GM21367 (cell line): ENCODE data around the gene BPI.
"Not testable (repeated sequence)": the region's sequence is repeated elsewhere in the genome, so short reads cannot be mapped to it uniquely, and the experiment has no call there.

Experiments used
- ATAC-seq: cut with Tn5 transposase; IDR thresholded peaks from one replicate; pipeline ENCODE4 v1.9.1; 2021; ENCODE audit not compliant: unreplicated experiment

The BPI gene

DNA sequence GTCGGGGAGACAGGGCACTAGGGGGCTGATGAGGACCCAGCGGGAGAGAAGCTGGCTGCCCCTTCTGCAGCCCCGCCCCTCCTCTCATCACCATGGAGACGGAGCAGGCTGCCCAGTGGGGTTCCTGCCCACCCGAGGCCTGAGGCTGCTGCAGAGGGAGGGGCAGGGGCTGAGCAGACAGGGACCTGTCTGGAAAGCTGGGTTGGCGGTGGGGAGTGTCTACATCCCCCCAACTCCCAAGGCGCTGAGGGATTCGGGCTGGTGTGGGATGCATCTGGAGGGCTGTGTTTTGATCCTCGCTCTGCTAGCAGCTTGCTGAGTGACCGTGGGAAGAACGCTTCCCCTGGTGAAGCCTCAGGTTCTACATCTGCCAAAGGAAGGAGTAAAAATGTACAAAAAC is 1.2 kb upstream of the BPI start:
- no peak for ATAC-seq

DNA sequence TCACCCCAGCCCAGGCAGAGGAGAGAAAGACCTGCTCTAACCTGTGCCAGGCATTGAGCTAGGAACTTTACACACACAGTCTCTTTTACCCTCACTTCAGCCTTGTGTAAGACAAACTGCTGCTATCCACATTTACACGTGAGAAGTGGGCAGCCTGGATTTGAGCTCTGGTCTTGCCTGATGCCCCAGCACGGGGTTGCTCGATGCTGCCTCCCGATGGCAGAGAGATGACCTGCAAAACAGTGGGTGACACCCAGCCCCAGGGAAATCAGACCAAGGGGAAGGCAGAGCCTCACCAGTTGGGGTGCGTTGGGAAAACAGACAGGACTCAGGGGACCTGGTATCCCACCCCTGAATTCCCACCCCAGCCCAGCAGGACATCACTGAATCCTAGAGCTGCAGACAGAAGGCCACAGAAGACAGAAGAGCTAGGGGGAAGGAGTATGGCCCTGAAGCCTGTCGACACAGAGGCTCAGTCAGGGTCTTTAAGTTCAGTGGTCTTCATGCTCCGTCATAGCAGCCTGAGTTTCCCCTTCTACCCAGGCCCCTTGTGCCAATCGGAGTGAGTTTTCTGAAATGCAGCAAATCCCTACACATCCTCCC is 990 bp downstream of the BPI start:
- no peak for ATAC-seq

DNA sequence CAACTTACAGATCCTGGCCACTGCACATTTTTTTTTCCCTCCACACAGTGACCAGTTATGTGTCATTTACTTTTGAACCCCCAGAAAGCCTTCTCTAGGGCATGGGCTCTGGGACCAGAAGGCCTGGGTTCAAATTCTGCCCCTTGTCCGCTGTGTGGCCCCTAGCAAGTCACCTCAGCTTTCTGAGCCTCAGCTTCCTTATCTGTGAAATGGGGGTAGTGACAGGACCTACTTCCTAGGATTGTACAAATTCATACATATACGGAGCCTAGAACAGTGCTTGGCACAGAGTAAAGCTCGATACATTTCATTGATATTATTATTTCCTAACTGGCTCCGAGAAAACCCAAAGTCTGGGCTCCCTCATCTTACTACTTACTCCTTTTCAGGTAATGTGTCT is 1.6 kb downstream of the BPI start:
- no peak for ATAC-seq

DNA sequence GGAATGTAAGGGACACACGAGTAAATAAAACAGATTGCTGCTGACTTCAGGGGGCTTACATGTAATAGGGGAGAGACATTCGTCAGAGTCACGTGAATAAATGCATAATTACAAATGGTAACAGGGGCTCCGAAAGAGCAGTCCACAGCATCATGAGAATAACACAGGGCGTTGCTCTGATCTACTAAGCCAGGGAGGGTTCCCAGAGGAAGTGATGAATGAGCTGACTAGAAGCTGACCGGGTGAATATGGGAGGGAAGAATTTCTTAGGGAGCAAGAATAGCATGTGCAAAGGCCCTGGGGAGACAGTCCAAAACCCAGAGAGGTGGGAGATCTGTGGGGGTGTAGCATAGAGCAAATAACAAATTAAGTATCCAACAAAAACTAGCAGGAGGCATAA is 2.4 kb downstream of the BPI start:
- no peak for ATAC-seq

DNA sequence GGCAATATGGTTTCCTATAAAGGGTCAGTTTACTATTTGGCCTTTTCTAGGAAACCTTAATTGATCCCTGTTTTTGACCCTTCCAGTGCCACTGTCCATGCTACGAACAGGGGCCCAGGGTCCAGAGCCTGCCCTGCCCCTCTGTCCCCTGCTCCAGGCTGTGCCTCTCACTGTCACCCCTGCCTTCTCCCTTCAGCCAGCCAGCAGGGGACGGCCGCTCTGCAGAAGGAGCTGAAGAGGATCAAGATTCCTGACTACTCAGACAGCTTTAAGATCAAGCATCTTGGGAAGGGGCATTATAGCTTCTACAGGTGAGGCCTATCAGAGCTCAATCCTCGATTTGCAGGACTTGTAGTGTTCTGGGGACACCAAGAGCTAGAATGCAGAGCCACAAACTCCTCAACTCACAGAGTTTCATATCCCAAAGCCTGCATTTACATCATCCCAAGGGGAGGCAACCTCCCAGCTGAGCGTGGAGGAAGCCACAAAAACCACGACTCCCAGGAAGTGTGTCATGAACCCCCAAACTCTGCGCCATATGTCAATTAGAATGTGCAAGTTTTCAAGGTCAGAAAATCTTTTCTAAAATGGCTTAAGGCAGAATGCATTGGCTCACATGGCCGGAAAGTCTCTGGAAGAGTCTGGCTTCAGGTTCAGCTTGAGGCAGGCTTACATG is 3.6 kb downstream of the BPI start:
- no peak for ATAC-seq

DNA sequence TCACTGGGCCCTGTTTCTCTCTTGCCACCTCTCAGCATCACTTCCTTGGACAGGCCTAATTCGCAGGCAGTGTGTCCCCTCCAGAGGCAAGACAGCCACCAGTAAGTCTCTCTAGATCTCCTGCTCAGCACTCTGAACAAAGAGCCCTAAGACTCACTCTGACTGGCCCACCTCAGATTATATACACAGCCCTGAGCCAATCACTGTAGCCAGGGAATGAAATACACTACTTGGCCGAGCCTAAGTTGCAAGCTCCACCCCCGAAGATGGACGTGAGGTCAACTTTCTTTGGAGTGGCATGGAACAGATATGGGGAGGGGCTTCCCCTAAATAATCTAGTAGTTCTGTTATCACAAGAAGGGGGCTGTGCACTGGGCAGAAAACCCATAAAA is 4.1 kb downstream of the BPI start:
- no peak for ATAC-seq

DNA sequence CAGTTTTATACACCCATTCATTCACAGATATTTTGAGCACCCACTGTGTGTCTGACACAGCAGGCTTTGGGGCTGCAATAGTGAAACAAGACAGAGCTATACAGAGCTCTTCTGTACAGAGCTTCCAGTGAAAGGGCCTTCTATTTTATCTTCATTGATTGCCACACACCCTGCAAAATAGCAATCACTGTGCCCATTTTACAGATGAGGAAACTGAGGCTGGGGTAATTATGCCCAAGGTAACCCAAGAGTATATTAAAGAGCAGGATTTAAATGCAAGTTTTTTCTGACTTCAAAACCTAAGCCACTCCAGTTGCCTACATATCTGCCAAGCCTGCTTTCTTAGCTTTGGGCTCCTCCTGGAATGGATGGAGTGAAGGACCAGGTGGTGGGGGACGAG is 4.5 kb downstream of the BPI start:
- no peak for ATAC-seq

DNA sequence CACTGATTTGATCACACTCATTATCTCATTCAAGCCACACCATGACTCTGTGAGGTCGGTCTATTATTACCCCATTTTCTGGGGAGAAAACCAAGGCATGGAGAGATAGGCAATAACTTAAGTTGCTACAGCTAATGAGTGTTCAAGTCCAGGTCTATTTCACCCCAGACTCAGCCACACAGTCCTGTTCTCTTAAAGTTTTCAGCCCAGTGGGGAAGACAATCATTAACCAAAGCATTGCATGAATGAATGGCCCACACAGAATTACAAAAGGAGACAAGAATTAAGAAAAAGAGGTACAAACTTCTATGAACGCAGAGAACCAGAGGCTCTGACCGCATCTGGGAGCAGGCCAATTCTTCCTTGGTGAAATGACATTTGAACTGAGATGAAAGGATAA is 7.1 kb downstream of the BPI start:
- no peak for ATAC-seq

DNA sequence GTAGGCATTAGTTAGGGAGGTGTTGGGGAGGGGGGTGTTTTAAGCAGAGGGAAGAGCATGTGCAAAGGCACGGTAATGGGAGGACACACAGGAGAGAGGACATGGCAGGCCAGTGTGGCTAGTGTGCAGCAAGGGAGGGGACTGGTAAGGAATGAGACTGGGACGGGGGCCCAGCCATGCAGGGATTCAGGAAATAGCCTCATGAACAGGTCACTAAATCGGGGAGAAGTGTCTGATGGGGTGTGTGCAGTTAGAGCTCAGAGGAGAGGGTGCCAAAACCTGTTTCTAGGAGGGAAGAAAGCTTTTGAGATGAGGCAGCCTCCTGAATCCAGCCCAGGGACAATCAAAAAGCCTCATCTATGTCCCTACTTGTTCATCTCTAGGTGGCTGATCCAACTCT is 7.5 kb downstream of the BPI start:
- ATAC-seq: no peak

DNA sequence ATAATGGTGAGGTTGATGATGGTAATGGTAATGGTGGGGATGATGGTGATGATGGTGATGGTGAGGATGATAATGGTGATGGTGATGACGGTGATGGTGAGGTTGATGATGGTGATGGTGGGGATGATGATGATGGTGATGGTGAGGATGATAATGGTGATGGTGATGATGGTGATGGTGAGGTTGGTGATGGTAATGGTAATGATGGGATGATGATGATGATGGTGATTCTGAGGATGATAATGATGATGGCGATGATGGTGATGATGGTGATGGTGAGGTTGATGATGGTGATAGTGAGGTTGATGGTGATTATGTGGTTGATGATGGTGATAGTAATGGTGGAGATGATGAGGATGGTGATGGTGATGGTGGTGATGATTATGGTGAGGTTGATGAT is 9.7 kb downstream of the BPI start:
- ATAC-seq: no peak

DNA sequence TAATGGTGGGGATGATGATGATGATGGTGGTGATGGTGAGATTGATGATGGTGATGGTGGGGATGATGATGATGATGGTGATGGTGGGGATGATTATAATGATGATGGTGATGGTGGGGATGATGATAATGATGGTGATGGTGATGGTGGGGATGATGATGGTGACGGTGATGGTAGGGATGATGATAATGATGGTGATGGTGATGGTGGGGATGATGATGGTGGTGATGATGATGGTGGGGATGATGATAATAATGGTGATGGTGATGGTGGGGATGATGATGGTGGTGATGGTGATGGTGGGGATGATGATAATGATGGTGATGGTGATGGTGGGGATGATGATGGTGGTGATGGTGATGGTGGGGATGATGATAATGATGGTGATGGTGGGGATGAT is 10.4 kb downstream of the BPI start:
- ATAC-seq: not testable (repeated sequence)

DNA sequence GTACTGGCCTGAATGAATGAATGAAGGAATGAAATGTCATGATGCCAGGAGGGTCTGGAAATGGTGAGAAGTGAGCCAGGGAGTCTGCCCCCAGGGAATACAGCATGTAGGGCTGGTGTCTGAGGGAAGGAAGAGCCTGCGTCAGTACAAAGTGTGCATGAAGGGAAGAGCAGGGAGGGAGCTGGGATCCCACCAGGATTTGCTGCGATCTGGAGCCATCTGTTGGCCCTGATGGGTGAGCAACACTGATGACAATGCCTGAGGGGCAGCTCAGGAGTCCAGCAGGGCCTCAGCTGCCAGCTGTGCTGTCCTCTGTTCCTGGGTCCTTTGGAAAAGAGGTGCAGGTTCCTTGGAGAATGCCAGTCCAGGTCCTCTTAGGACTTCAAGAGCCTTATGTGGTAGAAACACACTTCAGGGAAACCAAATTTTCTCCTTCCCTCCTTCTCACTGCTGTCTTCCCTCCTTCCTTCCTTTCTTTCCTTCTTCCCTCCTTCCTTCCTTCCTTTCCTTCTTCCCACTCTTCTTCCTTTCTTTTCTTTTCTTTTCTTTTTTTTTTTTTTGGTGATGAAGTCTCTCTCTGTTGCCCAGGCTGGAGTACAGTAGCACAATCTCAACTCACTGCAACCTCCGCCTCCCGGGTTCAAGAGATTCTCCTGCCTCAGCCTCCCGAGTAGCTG is 11.5 kb downstream of the BPI start:
- no peak for ATAC-seq

DNA sequence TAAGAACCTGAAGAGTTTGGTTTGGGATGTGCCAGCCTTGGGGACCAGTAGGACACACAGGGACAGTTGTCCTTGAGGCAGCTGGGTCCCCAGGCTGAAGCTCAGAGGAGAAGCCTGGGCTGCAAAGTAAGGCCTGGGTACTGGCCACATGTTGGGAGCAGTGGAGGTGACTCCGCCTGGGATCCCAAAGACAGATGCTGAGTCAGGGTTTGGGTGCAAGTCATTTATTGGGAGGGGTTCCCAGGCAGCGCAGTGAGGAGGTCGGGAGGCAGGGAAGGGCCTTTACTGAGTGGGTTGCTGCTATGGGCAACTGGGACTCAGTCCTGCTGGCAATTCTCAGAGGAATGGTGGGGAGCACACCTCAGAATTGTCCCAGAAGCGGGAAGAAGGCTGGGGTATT is 12.4 kb downstream of the BPI start:
- ATAC-seq: no peak

DNA sequence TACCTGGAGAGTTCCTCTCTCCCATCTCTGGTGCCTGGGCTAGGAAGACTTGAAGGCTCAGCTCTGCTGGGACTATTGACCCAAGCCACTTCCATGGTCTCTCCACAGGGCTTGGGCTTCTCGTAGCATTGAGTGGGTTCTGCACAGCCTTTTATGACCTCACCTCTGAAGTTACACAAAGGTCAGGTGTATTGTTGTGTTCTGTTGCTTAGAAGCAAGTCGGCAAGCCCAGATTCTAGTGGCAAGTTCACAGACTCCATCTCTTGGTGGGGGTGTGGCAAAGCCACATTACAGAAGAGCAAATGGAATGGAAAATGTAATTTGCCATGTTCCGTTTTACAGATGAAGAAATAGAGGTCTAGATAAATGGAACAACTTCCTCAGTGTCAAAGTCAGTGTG is 13.5 kb downstream of the BPI start:
- no peak for ATAC-seq

DNA sequence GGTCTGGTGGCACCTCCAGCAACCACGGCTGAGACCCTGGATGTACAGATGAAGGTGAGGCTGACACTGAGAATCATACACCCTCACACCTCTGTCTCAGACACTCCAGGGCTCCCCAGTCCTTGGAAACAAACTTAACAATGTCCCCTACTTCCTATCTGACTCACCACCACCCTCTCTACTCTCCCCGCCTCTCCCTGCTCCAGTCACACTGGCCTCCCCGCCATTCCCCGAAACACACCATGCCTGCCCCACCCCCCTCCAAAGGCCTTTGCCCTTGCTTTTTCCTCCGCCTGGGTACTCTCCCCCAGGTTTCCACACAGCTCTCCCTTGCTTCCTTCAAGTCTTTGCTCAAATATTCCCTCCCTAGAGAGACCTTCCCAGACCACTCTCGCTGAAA is 16.3 kb downstream of the BPI start:
- ATAC-seq: no peak

DNA sequence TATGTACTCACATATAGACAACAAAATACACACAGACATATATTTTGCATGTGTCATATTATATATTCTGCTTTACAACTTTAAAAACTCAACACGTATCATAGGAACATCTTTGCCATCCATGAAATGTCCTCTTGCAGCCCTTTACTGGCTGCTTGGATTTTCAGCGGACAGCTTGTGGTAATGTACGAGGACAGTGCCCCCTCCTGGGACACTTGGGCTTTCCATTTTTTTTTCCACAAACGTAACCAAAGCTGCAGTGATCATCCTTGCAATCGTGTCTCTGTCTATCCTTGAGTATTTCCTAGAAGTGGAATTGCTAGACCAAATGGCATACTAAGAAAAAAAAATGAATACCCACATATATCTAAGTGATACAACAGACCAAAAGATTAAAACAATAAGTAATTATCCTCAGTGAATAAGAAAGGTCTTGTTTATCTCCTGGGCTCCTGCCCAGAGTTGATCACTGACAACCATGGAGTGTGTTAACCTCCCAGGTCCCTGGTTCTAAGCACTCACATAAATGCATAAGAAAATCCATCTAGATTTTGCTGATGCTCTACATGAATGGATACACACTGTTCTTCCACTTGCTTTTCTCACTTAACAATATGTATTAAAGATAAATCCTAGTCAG is 18.1 kb downstream of the BPI start:
- ATAC-seq: no peak

DNA sequence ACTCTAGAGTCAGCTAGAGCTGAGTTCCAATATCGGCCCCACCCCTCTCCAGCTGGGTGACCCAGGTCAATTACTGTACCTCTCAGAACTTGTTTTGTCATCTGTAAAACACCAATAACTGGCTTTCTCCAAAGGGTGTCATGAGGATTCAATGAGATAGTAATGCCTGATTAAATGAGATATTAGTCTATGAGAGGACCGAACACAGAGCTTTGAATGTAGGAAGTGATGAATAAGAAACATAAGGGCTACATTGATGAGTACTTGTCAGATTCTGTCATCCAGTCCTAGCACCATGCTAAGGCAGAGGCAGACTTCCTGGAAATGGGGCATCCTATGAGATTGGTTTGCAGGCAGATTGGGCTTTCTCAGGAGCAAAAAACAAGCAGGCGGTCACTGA is 20.2 kb downstream of the BPI start:
- no peak for ATAC-seq

DNA sequence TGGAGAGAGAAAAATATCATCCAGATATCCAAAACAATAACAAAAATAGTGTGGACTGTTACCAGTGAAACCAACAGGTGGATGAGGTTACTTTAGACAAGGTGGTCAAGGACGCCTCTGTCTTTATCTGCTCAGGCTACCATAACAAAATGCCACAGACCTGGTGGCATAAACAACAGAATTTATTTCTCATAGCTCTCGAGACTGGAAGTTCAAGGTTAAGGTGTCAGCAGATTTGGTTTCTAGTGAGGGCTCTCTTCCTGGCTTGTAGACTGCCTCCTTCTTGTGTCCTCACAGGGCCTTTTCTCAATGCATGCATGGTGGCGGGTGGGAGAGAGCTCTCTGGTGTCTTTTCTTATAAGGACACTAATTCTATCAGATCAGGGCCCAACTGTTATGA is 21.2 kb downstream of the BPI start:
- no peak for ATAC-seq

DNA sequence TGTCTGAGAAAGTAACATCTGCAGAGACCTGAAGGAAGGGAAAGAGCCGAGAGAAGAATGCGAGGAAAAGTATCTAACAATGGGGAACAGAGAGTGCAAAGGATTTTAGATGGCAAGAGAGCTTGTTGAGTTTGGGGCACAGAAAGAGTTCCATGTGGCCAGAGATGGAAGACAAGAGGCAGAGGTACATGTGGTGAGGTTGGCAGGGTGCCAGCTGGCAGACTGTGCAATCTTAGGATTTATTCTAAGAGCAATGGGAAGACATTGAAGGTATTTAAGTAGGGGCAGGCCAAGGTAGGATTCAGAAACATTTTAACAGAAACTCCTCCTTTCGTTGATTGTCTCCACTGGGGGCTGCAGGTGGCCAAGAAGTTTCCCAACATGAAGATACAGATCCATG is 21.9 kb downstream of the BPI start:
- no peak for ATAC-seq

DNA sequence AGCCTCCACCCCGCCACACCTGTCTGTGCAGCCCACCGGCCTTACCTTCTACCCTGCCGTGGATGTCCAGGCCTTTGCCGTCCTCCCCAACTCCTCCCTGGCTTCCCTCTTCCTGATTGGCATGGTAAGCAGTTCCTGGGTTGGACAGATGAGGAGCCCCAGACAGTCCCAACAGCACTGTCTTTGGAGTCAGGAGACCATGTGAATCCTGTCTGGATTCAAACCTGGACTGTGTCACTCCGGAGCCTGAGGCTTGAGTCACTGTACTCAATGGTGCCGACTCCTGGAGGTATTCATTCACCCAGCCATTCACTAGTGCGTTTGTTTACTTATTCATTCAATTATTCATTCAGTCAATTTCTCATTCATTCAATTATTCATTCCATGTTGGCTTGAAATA is 22.4 kb downstream of the BPI start:
- no peak for ATAC-seq

DNA sequence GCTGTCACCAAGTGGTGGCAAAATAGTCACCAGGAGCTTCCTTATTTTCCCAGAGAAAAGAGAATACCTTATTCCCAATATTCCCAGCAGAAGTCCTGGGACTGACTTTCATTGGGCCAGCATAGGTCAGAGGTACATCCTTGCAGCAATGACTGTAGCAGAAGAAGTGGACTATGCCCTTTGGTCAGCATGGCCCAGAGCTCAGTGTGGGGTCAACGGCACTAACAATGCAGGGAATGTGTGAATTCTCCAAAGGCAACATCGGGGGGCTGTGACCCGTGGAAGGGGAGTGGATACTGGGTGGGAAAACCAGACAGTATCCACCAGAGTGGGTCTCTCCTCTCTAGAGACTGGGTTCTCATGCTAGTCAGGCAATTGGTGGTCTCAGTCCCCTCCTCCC is 26.7 kb downstream of the BPI start:
- no peak for ATAC-seq

DNA sequence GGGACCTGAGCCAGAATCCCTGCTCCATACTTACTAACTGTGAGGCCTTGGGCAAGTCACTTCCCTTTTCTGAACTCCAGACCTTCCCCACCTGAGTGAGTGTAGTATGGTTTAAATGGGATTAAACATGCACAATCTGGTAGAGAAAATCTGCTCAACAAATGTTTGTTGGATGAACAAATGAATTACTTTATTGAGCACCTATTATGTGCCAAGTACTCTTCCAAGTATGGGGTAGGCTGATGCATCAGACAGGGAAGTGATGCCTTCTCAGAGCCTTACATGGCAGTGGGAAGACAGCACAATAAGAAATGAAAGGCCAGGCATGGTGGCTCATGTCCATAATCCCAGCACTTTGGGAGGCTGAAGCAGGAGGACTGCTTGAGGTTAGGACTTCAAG is 27.3 kb downstream of the BPI start:
- no peak for ATAC-seq
